ENCODE data around the gene ALLC.

DNA sequence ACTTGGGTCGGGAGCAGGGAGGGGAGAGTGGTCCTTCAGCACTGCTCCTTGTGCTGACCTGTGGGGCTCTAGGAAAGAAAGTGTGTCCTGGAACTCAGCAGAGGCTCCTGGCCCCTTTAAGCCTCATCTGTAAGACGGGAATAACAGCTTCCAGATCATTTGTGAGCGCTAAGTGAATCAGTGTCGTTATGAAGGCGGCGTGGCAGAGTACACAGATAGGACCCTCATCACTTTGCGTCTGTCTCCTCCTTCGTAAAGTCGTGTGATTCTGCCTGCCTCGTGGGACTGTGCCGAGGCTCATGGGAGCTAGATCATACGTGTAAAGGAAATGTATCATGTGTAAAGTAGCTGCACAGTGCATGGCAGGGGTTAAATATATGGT is 44.5 kb upstream of the ALLC start:
- TF ChIP-seq, protein P1, sequence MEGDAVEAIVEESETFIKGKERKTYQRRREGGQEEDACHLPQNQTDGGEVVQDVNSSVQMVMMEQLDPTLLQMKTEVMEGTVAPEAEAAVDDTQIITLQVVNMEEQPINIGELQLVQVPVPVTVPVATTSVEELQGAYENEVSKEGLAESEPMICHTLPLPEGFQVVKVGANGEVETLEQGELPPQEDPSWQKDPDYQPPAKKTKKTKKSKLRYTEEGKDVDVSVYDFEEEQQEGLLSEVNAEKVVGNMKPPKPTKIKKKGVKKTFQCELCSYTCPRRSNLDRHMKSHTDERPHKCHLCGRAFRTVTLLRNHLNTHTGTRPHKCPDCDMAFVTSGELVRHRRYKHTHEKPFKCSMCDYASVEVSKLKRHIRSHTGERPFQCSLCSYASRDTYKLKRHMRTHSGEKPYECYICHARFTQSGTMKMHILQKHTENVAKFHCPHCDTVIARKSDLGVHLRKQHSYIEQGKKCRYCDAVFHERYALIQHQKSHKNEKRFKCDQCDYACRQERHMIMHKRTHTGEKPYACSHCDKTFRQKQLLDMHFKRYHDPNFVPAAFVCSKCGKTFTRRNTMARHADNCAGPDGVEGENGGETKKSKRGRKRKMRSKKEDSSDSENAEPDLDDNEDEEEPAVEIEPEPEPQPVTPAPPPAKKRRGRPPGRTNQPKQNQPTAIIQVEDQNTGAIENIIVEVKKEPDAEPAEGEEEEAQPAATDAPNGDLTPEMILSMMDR (IDR thresholded peaks at IDR 0.05; ENCODE audit: low read depth, low read length), result no peak
- TF ChIP-seq EZH2phosphoT487 (IDR thresholded peaks at IDR 0.05; ENCODE audit: low read depth), result no peak
